ENCODE results near the gene AARSD1. TPM values are rescaled to one million over a fixed set of nuclear protein-coding genes. Genes with fewer than 3 reads are reported as not detected.

The AARSD1 gene
- polyA plus RNA-seq, 1 of the 3 experiments (the other 2 are of a cell fraction): 52.0 TPM

- CTCF ChIA-PET: interaction anchor here (0.5 to 2.8 kb wide), 13 partner anchors 9 to 159 kb away, joined by 3 to 16 read pairs (median 3); partner anchors contain the start of gene AOC2
- H3K27ac ChIP-seq (ENCODE audit: low read depth in 2 of 2, low read length in 1 of 2): no peak overlapping the region
- 79% methylated on average over 9 of the region's 9 CpGs for WGBS (ENCODE audit: low lambda C conversion rate)
Measured at GRCh38 chr17:42928714-42929496, 35.3 kb downstream of the AARSD1 start.

GRCh38 chr17:42924891-42925290, 39.4 kb downstream of the AARSD1 start:
- peaks cover 26% of the 10 kb centered on the region; the same call in 1 of the 2 replicates for H3K27me3 ChIP-seq (ENCODE audit: insufficient read depth)
- no peak overlapping the region for H3K4me2 ChIP-seq
- H3K9me2 ChIP-seq: no peaks in the 10 kb centered on the region
- H3K36me3 ChIP-seq (replicated peaks in 1 of 2; ENCODE audit: control insufficient read depth in 1 of 2, insufficient read depth in 2 of 2, low read length in 1 of 2): no peaks in the 10 kb centered on the region
- no peak for DNase-seq
- H4K20me1 ChIP-seq (ENCODE audit: insufficient read depth): no peaks in the 10 kb centered on the region
- no peaks in the 10 kb centered on the region for H3K9me3 ChIP-seq
- 38% methylated on average over 5 of the region's 5 CpGs for WGBS (ENCODE audit: low lambda C conversion rate)
- no peak overlapping the region for H3K27ac ChIP-seq (ENCODE audit: low read depth in 2 of 2, low read length in 1 of 2)
- CTCF ChIA-PET: no interaction called here
- H3K79me2 ChIP-seq (ENCODE audit: insufficient read depth): no peaks in the 10 kb centered on the region
- H2AFZ ChIP-seq (ENCODE audit: low read depth): no peak overlapping the region
- POLR2A ChIA-PET: no interaction called here
- no peaks in the 10 kb centered on the region for H3K4me1 ChIP-seq (ENCODE audit: control insufficient read depth in 1 of 2, insufficient read depth in 2 of 2, low read depth in 1 of 2, low read length in 1 of 2)
- H3K4me3 ChIP-seq (ENCODE audit: low read depth in 2 of 2, low read length in 1 of 2): no peak overlapping the region
- H3K9ac ChIP-seq: no peak overlapping the region
- H3F3A ChIP-seq (replicated peaks; ENCODE audit: insufficient read depth): peaks cover 7% of the 10 kb centered on the region
- TF ChIP-seq USF2 (IDR thresholded peaks at IDR 0.05; ENCODE audit: borderline replicate concordance, low read depth, low read length) (no peak), TAF1 (IDR thresholded peaks at IDR 0.05; ENCODE audit: borderline replicate concordance, low read depth, low read length) (no peak), FOXM1 (IDR thresholded peaks at IDR 0.05; ENCODE audit: low read depth) (no peak), SIN3A (IDR thresholded peaks at IDR 0.05; ENCODE audit: borderline replicate concordance, low read depth, low read length) (no peak), FOXJ3 (CRISPR knock-in tag; IDR thresholded peaks at IDR 0.05) (no peak), MXI1 (IDR thresholded peaks at IDR 0.05; ENCODE audit: low read depth, low read length) (no peak), MEF2A (IDR thresholded peaks at IDR 0.05; ENCODE audit: borderline replicate concordance, low read depth) (no peak), GATA2 (CRISPR knock-in tag; IDR thresholded peaks at IDR 0.05) (no peak), RXRA (IDR thresholded peaks at IDR 0.05; ENCODE audit: borderline replicate concordance, low read depth) (no peak), GABPA (IDR thresholded peaks at IDR 0.05; ENCODE audit: low read depth) (no peak), RAD21 (IDR thresholded peaks at IDR 0.05; ENCODE audit: low read length) (no peak), JUND (IDR thresholded peaks at IDR 0.05) (no peak), SMC3 (IDR thresholded peaks at IDR 0.05; ENCODE audit: low read depth, low read length) (no peak)
- TF ChIP-seq, protein P1, sequence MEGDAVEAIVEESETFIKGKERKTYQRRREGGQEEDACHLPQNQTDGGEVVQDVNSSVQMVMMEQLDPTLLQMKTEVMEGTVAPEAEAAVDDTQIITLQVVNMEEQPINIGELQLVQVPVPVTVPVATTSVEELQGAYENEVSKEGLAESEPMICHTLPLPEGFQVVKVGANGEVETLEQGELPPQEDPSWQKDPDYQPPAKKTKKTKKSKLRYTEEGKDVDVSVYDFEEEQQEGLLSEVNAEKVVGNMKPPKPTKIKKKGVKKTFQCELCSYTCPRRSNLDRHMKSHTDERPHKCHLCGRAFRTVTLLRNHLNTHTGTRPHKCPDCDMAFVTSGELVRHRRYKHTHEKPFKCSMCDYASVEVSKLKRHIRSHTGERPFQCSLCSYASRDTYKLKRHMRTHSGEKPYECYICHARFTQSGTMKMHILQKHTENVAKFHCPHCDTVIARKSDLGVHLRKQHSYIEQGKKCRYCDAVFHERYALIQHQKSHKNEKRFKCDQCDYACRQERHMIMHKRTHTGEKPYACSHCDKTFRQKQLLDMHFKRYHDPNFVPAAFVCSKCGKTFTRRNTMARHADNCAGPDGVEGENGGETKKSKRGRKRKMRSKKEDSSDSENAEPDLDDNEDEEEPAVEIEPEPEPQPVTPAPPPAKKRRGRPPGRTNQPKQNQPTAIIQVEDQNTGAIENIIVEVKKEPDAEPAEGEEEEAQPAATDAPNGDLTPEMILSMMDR (IDR thresholded peaks at IDR 0.05): no peak
- TF ChIP-seq, protein P2, sequence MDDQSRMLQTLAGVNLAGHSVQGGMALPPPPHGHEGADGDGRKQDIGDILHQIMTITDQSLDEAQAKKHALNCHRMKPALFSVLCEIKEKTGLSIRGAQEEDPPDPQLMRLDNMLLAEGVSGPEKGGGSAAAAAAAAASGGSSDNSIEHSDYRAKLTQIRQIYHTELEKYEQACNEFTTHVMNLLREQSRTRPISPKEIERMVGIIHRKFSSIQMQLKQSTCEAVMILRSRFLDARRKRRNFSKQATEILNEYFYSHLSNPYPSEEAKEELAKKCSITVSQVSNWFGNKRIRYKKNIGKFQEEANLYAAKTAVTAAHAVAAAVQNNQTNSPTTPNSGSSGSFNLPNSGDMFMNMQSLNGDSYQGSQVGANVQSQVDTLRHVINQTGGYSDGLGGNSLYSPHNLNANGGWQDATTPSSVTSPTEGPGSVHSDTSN (IDR thresholded peaks at IDR 0.05): no peak

More at GRCh38 chr17:42928714-42929496, 35.3 kb downstream of the AARSD1 start:
- POLR2A ChIA-PET: no interaction called here
- Histone ChIP-seq H3F3A (replicated peaks; ENCODE audit: insufficient read depth) (peaks cover 7% of the 10 kb centered on the region), H3K36me3 (replicated peaks in 1 of 2; ENCODE audit: control insufficient read depth in 1 of 2, insufficient read depth in 2 of 2, low read length in 1 of 2) (no peaks in the 10 kb centered on the region), H3K27me3 (ENCODE audit: insufficient read depth) (peaks cover 4% of the 10 kb centered on the region; the same call in 1 of the 2 replicates), H3K4me1 (ENCODE audit: control insufficient read depth in 1 of 2, insufficient read depth in 2 of 2, low read depth in 1 of 2, low read length in 1 of 2) (no peaks in the 10 kb centered on the region), H3K9me3 (no peaks in the 10 kb centered on the region), H2AFZ (ENCODE audit: low read depth) (0 out of 2 replicates have a peak overlapping the region, but pooled peaks have one; percentile 49), H4K20me1 (ENCODE audit: insufficient read depth) (no peaks in the 10 kb centered on the region), H3K4me3 (ENCODE audit: low read depth in 2 of 2, low read length in 1 of 2) (no peak overlapping the region), H3K9me2 (no peaks in the 10 kb centered on the region), H3K4me2 (no peak overlapping the region), H3K9ac (no peak overlapping the region), H3K79me2 (ENCODE audit: insufficient read depth) (no peaks in the 10 kb centered on the region)
- TF ChIP-seq YY1 (IDR thresholded peaks at IDR 0.05; ENCODE audit: low read depth) (no peak), MEF2A (IDR thresholded peaks at IDR 0.05; ENCODE audit: borderline replicate concordance, low read depth) (no peak), RAD21 (IDR thresholded peaks at IDR 0.05; ENCODE audit: low read length) (peak; percentile 43), FOXJ3 (CRISPR knock-in tag; IDR thresholded peaks at IDR 0.05) (no peak), RFX5 (IDR thresholded peaks at IDR 0.05; ENCODE audit: low read length) (no peak), SMC3 (IDR thresholded peaks at IDR 0.05; ENCODE audit: low read depth, low read length) (0 out of 2 replicates have a peak, but pooled peaks have one; percentile 9)
- TF ChIP-seq, protein P1 (IDR thresholded peaks at IDR 0.05): peak; percentile 56
- DNase-seq: peak; percentile 46
